ENCODE results near the gene INIP.

The INIP gene

DNA sequence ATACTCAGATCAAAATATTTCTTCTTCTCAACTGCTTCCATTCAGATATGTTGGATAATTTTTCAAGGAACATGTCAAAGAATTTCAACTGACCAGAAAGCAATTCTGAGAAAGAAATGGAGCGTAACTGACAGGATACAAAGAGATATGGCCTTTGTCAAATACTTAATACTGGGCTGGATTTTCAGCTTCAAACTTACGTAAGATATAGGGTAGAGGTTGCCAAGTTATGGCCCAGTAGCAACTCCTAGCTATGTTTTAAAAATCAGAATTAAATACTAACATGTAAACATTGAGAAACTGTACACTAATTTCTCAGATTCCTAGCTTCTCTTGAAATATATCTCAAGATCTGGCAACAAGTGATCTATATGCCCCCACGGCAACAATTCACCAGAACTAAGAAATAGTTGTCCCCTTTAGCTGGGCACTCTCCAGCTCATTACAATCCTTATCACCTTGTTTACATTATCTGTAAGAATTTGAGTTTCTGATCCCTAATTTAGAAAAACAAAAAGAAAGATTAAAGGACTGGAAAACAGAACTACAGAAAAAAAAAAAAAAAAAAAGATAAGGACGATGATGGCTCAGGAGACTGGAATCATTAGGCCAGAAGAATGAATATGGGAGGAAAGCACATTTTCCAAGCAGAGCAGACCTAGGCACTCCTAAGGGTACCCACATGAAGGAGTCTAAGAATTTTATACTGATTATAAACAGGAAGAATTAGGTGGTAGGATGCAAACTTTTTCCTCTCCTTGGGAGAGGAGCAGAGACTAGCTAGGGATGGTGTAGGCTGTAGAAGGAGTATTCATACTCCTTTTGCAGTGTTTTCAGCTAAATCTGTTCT, 23.0 kb downstream of the INIP start:
- TF ChIP-seq POLR2AphosphoS5 (IDR thresholded peaks at IDR 0.05; ENCODE audit: low read depth), result no peak
- TF ChIP-seq, protein P1, sequence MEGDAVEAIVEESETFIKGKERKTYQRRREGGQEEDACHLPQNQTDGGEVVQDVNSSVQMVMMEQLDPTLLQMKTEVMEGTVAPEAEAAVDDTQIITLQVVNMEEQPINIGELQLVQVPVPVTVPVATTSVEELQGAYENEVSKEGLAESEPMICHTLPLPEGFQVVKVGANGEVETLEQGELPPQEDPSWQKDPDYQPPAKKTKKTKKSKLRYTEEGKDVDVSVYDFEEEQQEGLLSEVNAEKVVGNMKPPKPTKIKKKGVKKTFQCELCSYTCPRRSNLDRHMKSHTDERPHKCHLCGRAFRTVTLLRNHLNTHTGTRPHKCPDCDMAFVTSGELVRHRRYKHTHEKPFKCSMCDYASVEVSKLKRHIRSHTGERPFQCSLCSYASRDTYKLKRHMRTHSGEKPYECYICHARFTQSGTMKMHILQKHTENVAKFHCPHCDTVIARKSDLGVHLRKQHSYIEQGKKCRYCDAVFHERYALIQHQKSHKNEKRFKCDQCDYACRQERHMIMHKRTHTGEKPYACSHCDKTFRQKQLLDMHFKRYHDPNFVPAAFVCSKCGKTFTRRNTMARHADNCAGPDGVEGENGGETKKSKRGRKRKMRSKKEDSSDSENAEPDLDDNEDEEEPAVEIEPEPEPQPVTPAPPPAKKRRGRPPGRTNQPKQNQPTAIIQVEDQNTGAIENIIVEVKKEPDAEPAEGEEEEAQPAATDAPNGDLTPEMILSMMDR (IDR thresholded peaks at IDR 0.05; ENCODE audit: insufficient read depth, low read length), result no peak
- TF ChIP-seq GABPA (IDR thresholded peaks at IDR 0.05; ENCODE audit: low read depth), result no peak
- TF ChIP-seq SPI1 (IDR thresholded peaks at IDR 0.05; ENCODE audit: borderline replicate concordance, low read depth), result no peak
- TF ChIP-seq, protein P2, sequence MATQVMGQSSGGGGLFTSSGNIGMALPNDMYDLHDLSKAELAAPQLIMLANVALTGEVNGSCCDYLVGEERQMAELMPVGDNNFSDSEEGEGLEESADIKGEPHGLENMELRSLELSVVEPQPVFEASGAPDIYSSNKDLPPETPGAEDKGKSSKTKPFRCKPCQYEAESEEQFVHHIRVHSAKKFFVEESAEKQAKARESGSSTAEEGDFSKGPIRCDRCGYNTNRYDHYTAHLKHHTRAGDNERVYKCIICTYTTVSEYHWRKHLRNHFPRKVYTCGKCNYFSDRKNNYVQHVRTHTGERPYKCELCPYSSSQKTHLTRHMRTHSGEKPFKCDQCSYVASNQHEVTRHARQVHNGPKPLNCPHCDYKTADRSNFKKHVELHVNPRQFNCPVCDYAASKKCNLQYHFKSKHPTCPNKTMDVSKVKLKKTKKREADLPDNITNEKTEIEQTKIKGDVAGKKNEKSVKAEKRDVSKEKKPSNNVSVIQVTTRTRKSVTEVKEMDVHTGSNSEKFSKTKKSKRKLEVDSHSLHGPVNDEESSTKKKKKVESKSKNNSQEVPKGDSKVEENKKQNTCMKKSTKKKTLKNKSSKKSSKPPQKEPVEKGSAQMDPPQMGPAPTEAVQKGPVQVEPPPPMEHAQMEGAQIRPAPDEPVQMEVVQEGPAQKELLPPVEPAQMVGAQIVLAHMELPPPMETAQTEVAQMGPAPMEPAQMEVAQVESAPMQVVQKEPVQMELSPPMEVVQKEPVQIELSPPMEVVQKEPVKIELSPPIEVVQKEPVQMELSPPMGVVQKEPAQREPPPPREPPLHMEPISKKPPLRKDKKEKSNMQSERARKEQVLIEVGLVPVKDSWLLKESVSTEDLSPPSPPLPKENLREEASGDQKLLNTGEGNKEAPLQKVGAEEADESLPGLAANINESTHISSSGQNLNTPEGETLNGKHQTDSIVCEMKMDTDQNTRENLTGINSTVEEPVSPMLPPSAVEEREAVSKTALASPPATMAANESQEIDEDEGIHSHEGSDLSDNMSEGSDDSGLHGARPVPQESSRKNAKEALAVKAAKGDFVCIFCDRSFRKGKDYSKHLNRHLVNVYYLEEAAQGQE (IDR thresholded peaks at IDR 0.05; ENCODE audit: insufficient replicate concordance, low read depth), result no peak
- no peak for DNase-seq (ENCODE audit: low read depth in 1 of 2, low spot score in 1 of 2)
- H3K4me3 ChIP-seq (replicated peaks; ENCODE audit: insufficient read depth, low read length), result no peak overlapping the region
- no peaks in the 10 kb centered on the region for H3K27me3 ChIP-seq (ENCODE audit: insufficient read depth, poor library complexity, severe bottlenecking)
- H3K27ac ChIP-seq (replicated peaks), result no peak overlapping the region

DNA sequence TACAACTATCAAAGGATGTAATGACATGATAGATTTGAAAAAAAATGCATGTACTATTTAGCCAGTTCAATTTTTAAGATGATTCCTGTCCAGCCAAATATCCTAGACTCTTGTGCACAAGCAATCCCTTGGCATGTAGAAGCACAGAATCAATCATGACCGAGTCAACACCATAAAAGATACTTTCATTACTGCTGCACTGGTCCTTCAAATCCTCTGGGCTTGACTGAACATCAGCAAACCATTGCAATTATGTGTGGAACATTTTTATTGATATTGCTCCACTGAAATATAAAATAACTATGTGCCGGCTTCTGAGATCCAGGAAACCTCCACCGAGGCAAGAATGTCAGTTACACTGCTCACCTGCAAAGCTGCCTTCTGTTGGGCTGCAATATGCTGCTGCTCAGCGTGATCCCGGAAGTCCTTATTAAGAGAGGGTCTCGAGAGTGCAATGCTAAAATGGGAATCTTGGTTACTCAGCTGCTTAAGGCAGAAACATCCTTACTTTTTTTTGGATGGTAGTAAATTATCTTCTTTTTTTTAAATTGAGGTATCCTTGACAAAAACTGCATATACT, 28.7 kb downstream of the INIP start:
- DNase-seq (ENCODE audit: low read depth in 1 of 2, low spot score in 1 of 2), result no peak
- TF ChIP-seq, protein P1 (IDR thresholded peaks at IDR 0.05; ENCODE audit: insufficient read depth, low read length), result no peak
- TF ChIP-seq, protein P2 (IDR thresholded peaks at IDR 0.05; ENCODE audit: insufficient replicate concordance, low read depth), result no peak
- TF ChIP-seq SPI1 (IDR thresholded peaks at IDR 0.05; ENCODE audit: borderline replicate concordance, low read depth), result no peak
- TF ChIP-seq GABPA (IDR thresholded peaks at IDR 0.05; ENCODE audit: low read depth), result no peak
- no peak for TF ChIP-seq POLR2AphosphoS5 (IDR thresholded peaks at IDR 0.05; ENCODE audit: low read depth)
- no peaks in the 10 kb centered on the region for H3K27me3 ChIP-seq (ENCODE audit: insufficient read depth, poor library complexity, severe bottlenecking)
- H3K27ac ChIP-seq (replicated peaks), result no peak overlapping the region
- no peak overlapping the region for H3K4me3 ChIP-seq (replicated peaks; ENCODE audit: insufficient read depth, low read length)

DNA sequence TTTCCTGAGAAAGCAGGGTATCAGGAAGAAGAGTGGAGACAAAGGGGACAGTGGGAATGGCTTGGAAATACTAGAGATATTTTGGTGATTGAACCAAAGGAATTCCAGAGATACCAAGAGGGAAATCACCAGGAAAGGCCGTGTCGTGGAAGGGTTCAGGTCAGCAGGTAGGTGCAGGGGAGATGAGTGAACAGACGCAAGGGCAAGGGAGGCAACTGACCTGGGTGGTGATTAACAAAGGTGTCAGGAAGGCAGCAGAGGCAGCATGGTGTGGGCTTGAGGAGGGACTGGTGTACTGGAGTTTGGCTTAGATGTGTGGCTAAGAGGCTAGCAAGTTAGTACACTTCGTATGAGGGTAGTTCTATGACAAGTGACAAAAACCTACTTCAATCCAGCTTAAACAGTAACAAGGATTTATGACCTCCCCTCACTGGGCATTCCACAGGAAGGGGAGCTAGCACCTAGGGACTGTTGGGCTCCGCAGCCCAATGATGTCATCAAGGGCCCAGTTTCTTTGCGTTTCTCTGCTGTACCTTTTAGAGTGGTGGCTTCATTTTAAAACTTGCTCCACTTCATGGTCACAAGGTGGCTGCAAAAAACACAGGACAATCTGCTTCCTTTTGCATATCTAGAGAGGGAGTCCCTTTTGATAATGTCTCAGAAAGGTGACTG, 37.0 kb downstream of the INIP start:
- no peak overlapping the region for H3K27ac ChIP-seq (replicated peaks)
- no peak for DNase-seq (ENCODE audit: low read depth in 1 of 2, low spot score in 1 of 2)
- H3K27me3 ChIP-seq (ENCODE audit: insufficient read depth, poor library complexity, severe bottlenecking), result no peaks in the 10 kb centered on the region
- TF ChIP-seq, protein P1 (IDR thresholded peaks at IDR 0.05; ENCODE audit: insufficient read depth, low read length), result no peak
- no peak for TF ChIP-seq POLR2AphosphoS5 (IDR thresholded peaks at IDR 0.05; ENCODE audit: low read depth)
- TF ChIP-seq, protein P2 (IDR thresholded peaks at IDR 0.05; ENCODE audit: insufficient replicate concordance, low read depth), result no peak
- no peak for TF ChIP-seq SPI1 (IDR thresholded peaks at IDR 0.05; ENCODE audit: borderline replicate concordance, low read depth)
- no peak for TF ChIP-seq GABPA (IDR thresholded peaks at IDR 0.05; ENCODE audit: low read depth)
- H3K4me3 ChIP-seq (replicated peaks; ENCODE audit: insufficient read depth, low read length), result no peak overlapping the region

Measured in HL-60 (cell line).